HG02981 (cell line): ENCODE measurements around the gene NUBP2.

Experiments
- ATAC-seq: cut with Tn5 transposase; IDR thresholded peaks from one replicate; pipeline ENCODE4 v1.9.1; 2021; ENCODE audit warnings: mild to moderate bottlenecking, moderate library complexity; ENCODE audit not compliant: unreplicated experiment

The NUBP2 gene

GRCh38 chr16:1823821-1824220 is 41.1 kb downstream of the NUBP2 start:
- ATAC-seq = no peak

- ATAC-seq = no peak
Observed at GRCh38 chr16:1825381-1825863, 42.7 kb downstream of the NUBP2 start.

- peak; percentile 30 for ATAC-seq
Observed at GRCh38 chr16:1825864-1826690, 43.3 kb downstream of the NUBP2 start.

- ATAC-seq = peak; percentile 83
Observed at GRCh38 chr16:1826691-1827573, 44.2 kb downstream of the NUBP2 start, which contains the start of the genes FAHD1 and HAGH. TSS of gene FAHD1 (plus strand) at chr16:1827206. CDS start at chr16:1827239, 33 bp downstream. TSS of gene HAGH (minus strand) at chr16:1826825. CDS start at chr16:1826787, 38 bp downstream.

DNA sequence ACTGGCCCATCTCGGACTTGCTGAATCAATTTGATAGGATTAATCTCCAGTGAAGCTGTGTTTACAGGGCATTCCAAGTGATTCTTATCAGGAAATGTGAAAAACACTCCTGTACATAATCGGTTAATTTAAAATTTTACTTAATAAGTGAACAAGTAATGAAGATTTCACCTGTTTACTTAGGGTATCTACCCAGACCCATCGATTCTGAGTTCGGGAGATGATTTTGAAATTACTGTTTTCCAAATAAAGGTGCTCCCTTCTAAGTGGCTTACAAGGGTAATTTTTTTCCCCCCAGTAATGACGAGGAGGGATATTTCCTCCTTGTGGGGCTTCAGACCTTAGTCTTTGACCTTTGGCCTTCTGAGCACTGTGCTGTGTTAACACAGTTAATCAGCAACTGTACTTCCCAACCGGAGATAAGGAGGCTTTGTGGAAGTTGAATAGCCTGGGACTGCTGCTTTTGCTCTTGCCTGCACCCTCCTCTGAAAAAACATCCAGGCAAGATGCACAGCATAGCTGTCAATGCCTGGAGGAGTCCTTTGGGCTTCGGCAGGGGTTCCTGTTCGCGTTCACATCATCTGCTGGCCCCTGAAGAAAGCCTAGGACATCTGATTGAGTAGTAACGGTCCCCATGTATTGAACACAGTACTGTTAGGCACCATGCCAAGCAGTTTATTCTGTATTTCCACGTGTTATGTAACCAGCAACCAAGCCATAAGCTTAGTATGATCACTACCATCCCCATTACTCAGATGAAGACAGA is 46.1 kb downstream of the NUBP2 start:
- no peak for ATAC-seq

- no peak for ATAC-seq
Observed at GRCh38 chr16:1830213-1830612, 47.5 kb downstream of the NUBP2 start.

GRCh38 chr16:1831186-1832075 is 48.7 kb downstream of the NUBP2 start:
- ATAC-seq = no peak

GRCh38 chr16:1832838-1833454 is 50.2 kb downstream of the NUBP2 start:
- ATAC-seq = no peak

GRCh38 chr16:1834096-1834495 is 51.3 kb downstream of the NUBP2 start:
- no peak for ATAC-seq
